Measurements from ENCODE around the gene ANAPC13.

ANAPC13 gene
- long read RNA-seq, donor 1, transcript ANAPC13-204 (3 exons, 1,840 nt) = minor isoform, 32 of 152 reads
- long read RNA-seq, donor 1, transcript ANAPC13-201 (3 exons, 1,209 nt) = major isoform, 74 of 152 reads
- long read RNA-seq, donor 1, transcript ANAPC13-203 (2 exons, 686 nt) = minor isoform, 14 of 152 reads
- long read RNA-seq, donor 1, partial matches to known transcripts = 28 of 152 reads
- long read RNA-seq, donor 1, other reads (novel, unspliced or antisense) = 0 of 152 reads
- long read RNA-seq, donor 2, transcript ANAPC13-203 (2 exons, 686 nt) = minor isoform, 8 of 75 reads
- long read RNA-seq, donor 2, transcript ANAPC13-204 (3 exons, 1,840 nt) = minor isoform, 16 of 75 reads
- long read RNA-seq, donor 2, transcript ANAPC13-201 (3 exons, 1,209 nt) = major isoform, 42 of 75 reads
- long read RNA-seq, donor 2, partial matches to known transcripts = 8 of 75 reads
- long read RNA-seq, donor 2, other reads (novel, unspliced or antisense) = 0 of 75 reads
- long read RNA-seq, donor 3, transcript ANAPC13-203 (2 exons, 686 nt) = minor isoform, 5 of 46 reads
- long read RNA-seq, donor 3, transcript ANAPC13-204 (3 exons, 1,840 nt) = minor isoform, 13 of 46 reads
- long read RNA-seq, donor 3, transcript ANAPC13-201 (3 exons, 1,209 nt) = major isoform, 26 of 46 reads
- long read RNA-seq, donor 3, partial matches to known transcripts = 0 of 46 reads
- long read RNA-seq, donor 3, other reads (novel, unspliced or antisense) = 0 of 46 reads
- long read RNA-seq, donor 4, transcript ANAPC13-204 (3 exons, 1,840 nt) = minor isoform, 30 of 94 reads
- long read RNA-seq, donor 4, transcript ANAPC13-203 (2 exons, 686 nt) = minor isoform, 11 of 94 reads
- long read RNA-seq, donor 4, transcript ANAPC13-201 (3 exons, 1,209 nt) = major isoform, 40 of 94 reads
- long read RNA-seq, donor 4, partial matches to known transcripts = 5 of 94 reads
- long read RNA-seq, donor 4, other reads (novel, unspliced or antisense) = 6 of 94 reads
- long read RNA-seq, donor 5, transcript ANAPC13-201 (3 exons, 1,209 nt) = major isoform, 57 of 94 reads
- long read RNA-seq, donor 5, transcript ANAPC13-204 (3 exons, 1,840 nt) = minor isoform, 31 of 94 reads
- long read RNA-seq, donor 5, partial matches to known transcripts = 0 of 94 reads
- long read RNA-seq, donor 5, other reads (novel, unspliced or antisense) = 0 of 94 reads
- long read RNA-seq, donor 6, transcript ANAPC13-204 (3 exons, 1,840 nt) = major isoform, 29 of 106 reads
- long read RNA-seq, donor 6, transcript ANAPC13-201 (3 exons, 1,209 nt) = major isoform, 29 of 106 reads
- long read RNA-seq, donor 6, transcript ANAPC13-203 (2 exons, 686 nt) = minor isoform, 10 of 106 reads
- long read RNA-seq, donor 6, partial matches to known transcripts = 38 of 106 reads
- long read RNA-seq, donor 6, other reads (novel, unspliced or antisense) = 0 of 106 reads
- long read RNA-seq, donor 7, transcript ANAPC13-203 (2 exons, 686 nt) = minor isoform, 15 of 119 reads
- long read RNA-seq, donor 7, transcript ANAPC13-204 (3 exons, 1,840 nt) = minor isoform, 43 of 119 reads
- long read RNA-seq, donor 7, transcript ANAPC13-201 (3 exons, 1,209 nt) = major isoform, 59 of 119 reads
- long read RNA-seq, donor 7, partial matches to known transcripts = 0 of 119 reads
- long read RNA-seq, donor 7, other reads (novel, unspliced or antisense) = 0 of 119 reads
- long read RNA-seq, donor 8, transcript ANAPC13-204 (3 exons, 1,840 nt) = minor isoform, 21 of 76 reads
- long read RNA-seq, donor 8, transcript ANAPC13-203 (2 exons, 686 nt) = minor isoform, 12 of 76 reads
- long read RNA-seq, donor 8, transcript ANAPC13-201 (3 exons, 1,209 nt) = major isoform, 40 of 76 reads
- long read RNA-seq, donor 8, partial matches to known transcripts = 0 of 76 reads
- long read RNA-seq, donor 8, other reads (novel, unspliced or antisense) = 0 of 76 reads

GRCh38 chr3:134485718-134486576 lies at the start of gene ANAPC13, which contains the start of gene CEP63:
Gene ANAPC13, minus strand, starts transcription at chr3:134485985. Its CDS starts 3,081 bp downstream, at chr3:134482904.
Gene CEP63, plus strand, starts transcription at chr3:134486057. Its CDS starts 9,264 bp downstream, at chr3:134495321.
- DNase-seq = peak; percentile 100

GRCh38 chr3:134535186-134535970 lies 49.6 kb upstream of the ANAPC13 start:
- no peak for DNase-seq

- DNase-seq = no peak
These were observed 47.7 kb upstream of the ANAPC13 start for GRCh38 chr3:134533493-134533892.

GRCh38 chr3:134527538-134528186 lies 41.9 kb upstream of the ANAPC13 start:
- no peak for DNase-seq

- DNase-seq = no peak
These were observed 41.3 kb upstream of the ANAPC13 start for GRCh38 chr3:134527037-134527436.

- DNase-seq = no peak
These were observed 40.5 kb upstream of the ANAPC13 start for GRCh38 chr3:134526319-134526718.

GRCh38 chr3:134525293-134525692 lies 39.5 kb upstream of the ANAPC13 start:
- DNase-seq = no peak

GRCh38 chr3:134522541-134522940 lies 36.8 kb upstream of the ANAPC13 start:
- no peak for DNase-seq

- no peak for DNase-seq
These were observed 32.0 kb upstream of the ANAPC13 start for GRCh38 chr3:134517791-134518190.

GRCh38 chr3:134516905-134517304 lies 31.1 kb upstream of the ANAPC13 start:
- DNase-seq = peak; percentile 7

- no peak for DNase-seq
These were observed 25.7 kb upstream of the ANAPC13 start for GRCh38 chr3:134511500-134511899.

GRCh38 chr3:134505485-134505884 lies 19.7 kb upstream of the ANAPC13 start:
- DNase-seq = no peak

- no peak for DNase-seq
These were observed 18.3 kb upstream of the ANAPC13 start for GRCh38 chr3:134504132-134504531.

GRCh38 chr3:134503266-134503665 lies 17.5 kb upstream of the ANAPC13 start:
- DNase-seq = no peak

- no peak for DNase-seq
These were observed 10.8 kb upstream of the ANAPC13 start for GRCh38 chr3:134496471-134497071.

- DNase-seq = no peak
These were observed 10.2 kb upstream of the ANAPC13 start for GRCh38 chr3:134495980-134496379.

- no peak for DNase-seq
These were observed 8.7 kb upstream of the ANAPC13 start for GRCh38 chr3:134494495-134494894.

- DNase-seq = no peak
These were observed 1.6 kb upstream of the ANAPC13 start for GRCh38 chr3:134487406-134487805.
